Raji (cell line): ENCODE measurements around the gene NAIP.
"Not testable (repeated sequence)": the region's sequence is repeated elsewhere in the genome, so short reads cannot be mapped to it uniquely, and the experiment has no call there.

Experiments
- POLR2A ChIP-seq: IDR thresholded peaks from 2 replicates; pipeline ENCODE4 v1.6.1; 2011; ENCODE audit warnings: low read depth, low read length, control low read depth; ENCODE audit not compliant: insufficient read depth

Gene NAIP, protein sequence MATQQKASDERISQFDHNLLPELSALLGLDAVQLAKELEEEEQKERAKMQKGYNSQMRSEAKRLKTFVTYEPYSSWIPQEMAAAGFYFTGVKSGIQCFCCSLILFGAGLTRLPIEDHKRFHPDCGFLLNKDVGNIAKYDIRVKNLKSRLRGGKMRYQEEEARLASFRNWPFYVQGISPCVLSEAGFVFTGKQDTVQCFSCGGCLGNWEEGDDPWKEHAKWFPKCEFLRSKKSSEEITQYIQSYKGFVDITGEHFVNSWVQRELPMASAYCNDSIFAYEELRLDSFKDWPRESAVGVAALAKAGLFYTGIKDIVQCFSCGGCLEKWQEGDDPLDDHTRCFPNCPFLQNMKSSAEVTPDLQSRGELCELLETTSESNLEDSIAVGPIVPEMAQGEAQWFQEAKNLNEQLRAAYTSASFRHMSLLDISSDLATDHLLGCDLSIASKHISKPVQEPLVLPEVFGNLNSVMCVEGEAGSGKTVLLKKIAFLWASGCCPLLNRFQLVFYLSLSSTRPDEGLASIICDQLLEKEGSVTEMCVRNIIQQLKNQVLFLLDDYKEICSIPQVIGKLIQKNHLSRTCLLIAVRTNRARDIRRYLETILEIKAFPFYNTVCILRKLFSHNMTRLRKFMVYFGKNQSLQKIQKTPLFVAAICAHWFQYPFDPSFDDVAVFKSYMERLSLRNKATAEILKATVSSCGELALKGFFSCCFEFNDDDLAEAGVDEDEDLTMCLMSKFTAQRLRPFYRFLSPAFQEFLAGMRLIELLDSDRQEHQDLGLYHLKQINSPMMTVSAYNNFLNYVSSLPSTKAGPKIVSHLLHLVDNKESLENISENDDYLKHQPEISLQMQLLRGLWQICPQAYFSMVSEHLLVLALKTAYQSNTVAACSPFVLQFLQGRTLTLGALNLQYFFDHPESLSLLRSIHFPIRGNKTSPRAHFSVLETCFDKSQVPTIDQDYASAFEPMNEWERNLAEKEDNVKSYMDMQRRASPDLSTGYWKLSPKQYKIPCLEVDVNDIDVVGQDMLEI (N-terminal part only)

GRCh38 chr5:71025289-71025953, at the start of gene NAIP:
TSS of gene NAIP (minus strand) at chr5:71025339. CDS start at chr5:71012915, 12,424 bp downstream.
- TF ChIP-seq POLR2A = not testable (repeated sequence)

GRCh38 chr5:71067262-71067928, 42.3 kb upstream of the NAIP start, which contains the start of gene GTF2H2:
TSS of gene GTF2H2 (minus strand) at chr5:71067676. CDS start at chr5:71062763, 4,913 bp downstream.
- not testable (repeated sequence) for TF ChIP-seq POLR2A

- TF ChIP-seq POLR2A = no peak
Observed at GRCh38 chr5:71014176-71014575, 11.0 kb downstream of the NAIP start.

DNA sequence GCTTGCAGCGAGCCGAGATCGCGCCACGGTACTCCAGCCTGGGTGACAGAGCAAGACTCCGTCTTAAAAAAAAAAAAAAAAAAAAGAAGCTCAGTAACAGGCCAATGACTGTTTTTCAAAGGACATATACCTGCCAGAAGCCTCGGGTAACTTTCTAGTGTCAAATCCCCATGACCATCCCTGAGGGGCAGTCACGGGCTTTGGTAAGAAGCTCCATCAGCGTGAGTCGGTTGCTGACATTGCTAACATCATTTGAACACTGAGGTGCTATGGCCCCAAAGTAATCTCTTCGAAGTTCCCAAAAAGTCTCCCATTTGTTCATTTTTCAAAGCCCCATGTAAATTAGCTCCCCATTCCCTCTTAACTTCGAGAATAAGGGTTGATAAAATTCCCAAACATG, 11.6 kb downstream of the NAIP start:
- TF ChIP-seq POLR2A = no peak

- no peak for TF ChIP-seq POLR2A
Observed at GRCh38 chr5:71011194-71011792, 13.8 kb downstream of the NAIP start.
